HL-60 (cell line): ENCODE measurements around the gene EIF4A3.

Experiments used
- DNase-seq, 2 experiments: peaks; one replicate each; pipeline ENCODE4 v3.0.0-alpha.2; 2010 to 2020; ENCODE audit warnings: low read depth in 1 of 2, low spot score in 1 of 2
- H3K27ac ChIP-seq: fragments of 250-450 bp; sonication (Bioruptor Pico); replicated peaks from 2 replicates; pipeline ENCODE4 v1.5.1; 2020; ENCODE audit warnings: mild to moderate bottlenecking, moderate library complexity
- H3K27me3 ChIP-seq: fragments of 250-450 bp; sonication (Bioruptor Pico); 2 replicates; pipeline ENCODE4 v1.5.1; 2021; ENCODE audit warnings: mild to moderate bottlenecking, moderate library complexity; ENCODE audit not compliant: insufficient read depth, poor library complexity, severe bottlenecking
- H3K4me3 ChIP-seq: replicated peaks from 2 replicates; pipeline ENCODE4 v1.5.1; 2011; ENCODE audit warnings: mild to moderate bottlenecking, control low read depth, low read length; ENCODE audit not compliant: insufficient read depth
- GABPA ChIP-seq: IDR thresholded peaks from 2 replicates; pipeline ENCODE4 v1.6.1; 2012; ENCODE audit warnings: low read depth
- POLR2AphosphoS5 ChIP-seq: IDR thresholded peaks from 2 replicates; pipeline ENCODE4 v1.6.1; 2012; ENCODE audit warnings: low read depth
- SPI1 ChIP-seq: IDR thresholded peaks from 2 replicates; pipeline ENCODE4 v1.6.1; 2012; ENCODE audit warnings: low read depth, mild to moderate bottlenecking, borderline replicate concordance
- TF ChIP-seq, protein P1 (sequence below): IDR thresholded peaks from 2 replicates; pipeline ENCODE4 v1.6.1; 2012; ENCODE audit warnings: low read depth; ENCODE audit not compliant: insufficient replicate concordance
- TF ChIP-seq, protein P2 (sequence below): IDR thresholded peaks from one replicate; pipeline ENCODE4 v1.5.1; 2011; ENCODE audit warnings: low read length, control low read depth, inconsistent platforms; ENCODE audit not compliant: insufficient read depth

Gene EIF4A3

DNA sequence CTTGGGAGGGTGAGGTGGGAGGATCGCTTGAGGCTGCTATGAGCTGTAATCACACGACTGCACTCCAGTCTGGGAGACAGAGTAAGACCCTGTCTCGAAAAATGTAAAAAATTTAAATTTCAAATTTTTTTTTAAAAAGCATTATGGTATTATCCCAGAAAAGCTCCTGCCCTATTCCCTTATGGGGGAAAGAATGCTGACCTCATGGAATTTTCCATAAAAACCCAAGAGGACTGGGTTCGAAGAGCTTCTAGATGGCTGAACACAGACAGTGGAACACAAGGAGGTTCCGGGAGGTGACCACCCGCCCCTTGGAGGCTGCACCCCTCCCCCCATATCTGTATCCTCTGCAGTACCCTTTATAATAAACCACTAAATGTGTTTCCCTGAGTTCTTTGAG lies 4.0 kb downstream of the EIF4A3 start:
- H3K27ac ChIP-seq: no peak overlapping the region

DNA sequence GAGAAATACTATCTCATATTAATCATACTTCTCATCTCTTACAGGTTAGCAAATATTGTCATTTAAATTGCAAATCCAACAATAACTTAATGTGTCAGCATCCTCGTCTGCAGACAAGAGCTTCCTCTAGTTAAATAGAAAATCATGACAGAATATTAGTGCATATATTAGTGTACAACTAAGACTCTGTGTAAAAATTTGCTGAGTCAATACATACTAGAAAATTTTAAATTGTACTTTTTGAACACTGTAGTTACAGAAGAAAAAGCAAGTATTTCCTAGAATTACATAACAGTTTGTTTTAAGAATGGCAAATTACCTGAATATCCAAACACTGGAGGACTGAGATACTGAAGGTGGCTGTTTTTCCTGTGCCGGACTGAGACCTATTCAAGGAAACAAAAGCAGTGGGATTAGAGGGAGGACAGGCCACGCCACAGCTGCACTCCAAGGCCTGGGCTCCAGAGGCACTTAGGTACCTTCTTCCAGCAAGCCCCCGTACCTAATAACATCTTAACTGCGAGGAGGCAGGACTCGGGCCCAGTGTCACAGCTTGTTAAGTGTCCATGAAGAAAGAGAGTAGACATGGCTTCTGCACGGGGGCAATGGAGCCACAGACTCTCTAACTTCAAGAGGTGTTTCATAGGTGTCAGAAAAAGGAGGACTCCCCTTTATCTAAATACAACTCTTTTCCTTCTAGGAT lies 5.3 kb downstream of the EIF4A3 start:
- no peak overlapping the region for H3K27ac ChIP-seq
- no peak for DNase-seq
- no peaks in the 10 kb centered on the region for H3K27me3 ChIP-seq
- H3K4me3 ChIP-seq: no peak overlapping the region
- TF ChIP-seq GABPA (no peak), POLR2AphosphoS5 (no peak), SPI1 (no peak)
- TF ChIP-seq, protein P1, sequence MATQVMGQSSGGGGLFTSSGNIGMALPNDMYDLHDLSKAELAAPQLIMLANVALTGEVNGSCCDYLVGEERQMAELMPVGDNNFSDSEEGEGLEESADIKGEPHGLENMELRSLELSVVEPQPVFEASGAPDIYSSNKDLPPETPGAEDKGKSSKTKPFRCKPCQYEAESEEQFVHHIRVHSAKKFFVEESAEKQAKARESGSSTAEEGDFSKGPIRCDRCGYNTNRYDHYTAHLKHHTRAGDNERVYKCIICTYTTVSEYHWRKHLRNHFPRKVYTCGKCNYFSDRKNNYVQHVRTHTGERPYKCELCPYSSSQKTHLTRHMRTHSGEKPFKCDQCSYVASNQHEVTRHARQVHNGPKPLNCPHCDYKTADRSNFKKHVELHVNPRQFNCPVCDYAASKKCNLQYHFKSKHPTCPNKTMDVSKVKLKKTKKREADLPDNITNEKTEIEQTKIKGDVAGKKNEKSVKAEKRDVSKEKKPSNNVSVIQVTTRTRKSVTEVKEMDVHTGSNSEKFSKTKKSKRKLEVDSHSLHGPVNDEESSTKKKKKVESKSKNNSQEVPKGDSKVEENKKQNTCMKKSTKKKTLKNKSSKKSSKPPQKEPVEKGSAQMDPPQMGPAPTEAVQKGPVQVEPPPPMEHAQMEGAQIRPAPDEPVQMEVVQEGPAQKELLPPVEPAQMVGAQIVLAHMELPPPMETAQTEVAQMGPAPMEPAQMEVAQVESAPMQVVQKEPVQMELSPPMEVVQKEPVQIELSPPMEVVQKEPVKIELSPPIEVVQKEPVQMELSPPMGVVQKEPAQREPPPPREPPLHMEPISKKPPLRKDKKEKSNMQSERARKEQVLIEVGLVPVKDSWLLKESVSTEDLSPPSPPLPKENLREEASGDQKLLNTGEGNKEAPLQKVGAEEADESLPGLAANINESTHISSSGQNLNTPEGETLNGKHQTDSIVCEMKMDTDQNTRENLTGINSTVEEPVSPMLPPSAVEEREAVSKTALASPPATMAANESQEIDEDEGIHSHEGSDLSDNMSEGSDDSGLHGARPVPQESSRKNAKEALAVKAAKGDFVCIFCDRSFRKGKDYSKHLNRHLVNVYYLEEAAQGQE: no peak
- TF ChIP-seq, protein P2, sequence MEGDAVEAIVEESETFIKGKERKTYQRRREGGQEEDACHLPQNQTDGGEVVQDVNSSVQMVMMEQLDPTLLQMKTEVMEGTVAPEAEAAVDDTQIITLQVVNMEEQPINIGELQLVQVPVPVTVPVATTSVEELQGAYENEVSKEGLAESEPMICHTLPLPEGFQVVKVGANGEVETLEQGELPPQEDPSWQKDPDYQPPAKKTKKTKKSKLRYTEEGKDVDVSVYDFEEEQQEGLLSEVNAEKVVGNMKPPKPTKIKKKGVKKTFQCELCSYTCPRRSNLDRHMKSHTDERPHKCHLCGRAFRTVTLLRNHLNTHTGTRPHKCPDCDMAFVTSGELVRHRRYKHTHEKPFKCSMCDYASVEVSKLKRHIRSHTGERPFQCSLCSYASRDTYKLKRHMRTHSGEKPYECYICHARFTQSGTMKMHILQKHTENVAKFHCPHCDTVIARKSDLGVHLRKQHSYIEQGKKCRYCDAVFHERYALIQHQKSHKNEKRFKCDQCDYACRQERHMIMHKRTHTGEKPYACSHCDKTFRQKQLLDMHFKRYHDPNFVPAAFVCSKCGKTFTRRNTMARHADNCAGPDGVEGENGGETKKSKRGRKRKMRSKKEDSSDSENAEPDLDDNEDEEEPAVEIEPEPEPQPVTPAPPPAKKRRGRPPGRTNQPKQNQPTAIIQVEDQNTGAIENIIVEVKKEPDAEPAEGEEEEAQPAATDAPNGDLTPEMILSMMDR: no peak

More for the DNA sequence above, 4.0 kb downstream of the EIF4A3 start:
- TF ChIP-seq GABPA (no peak), POLR2AphosphoS5 (no peak), SPI1 (no peak)
- TF ChIP-seq, protein P1: no peak
- TF ChIP-seq, protein P2: no peak
- no peaks in the 10 kb centered on the region for H3K27me3 ChIP-seq
- no peak overlapping the region for H3K4me3 ChIP-seq
- no peak for DNase-seq

DNA sequence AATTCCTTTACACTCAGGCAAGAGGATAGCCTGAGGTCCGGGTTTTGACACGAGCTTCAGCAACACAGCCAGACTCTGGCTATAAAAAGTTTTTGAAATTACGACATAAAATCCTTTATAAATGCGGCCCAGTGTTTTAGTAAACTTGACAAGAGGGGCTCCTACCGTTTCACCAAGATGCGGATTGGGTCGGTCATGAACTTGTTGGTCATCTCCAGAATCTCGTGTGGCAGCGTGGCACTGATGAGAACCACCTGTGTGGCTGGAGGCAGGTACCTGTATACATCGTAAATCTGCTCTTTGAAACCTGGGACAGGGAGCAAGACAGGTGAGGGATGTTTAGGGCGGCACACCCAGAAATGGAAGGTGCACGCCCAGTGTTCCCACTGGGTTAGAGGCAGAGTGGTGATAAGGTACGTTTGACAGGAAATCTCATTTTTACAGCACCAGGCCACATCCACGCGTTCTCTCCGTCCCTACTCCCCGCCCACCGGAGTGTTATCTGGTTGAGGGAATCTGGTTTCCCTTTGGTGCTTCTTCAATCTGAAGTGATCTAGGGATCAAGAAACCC lies 8.0 kb downstream of the EIF4A3 start:
- no peak overlapping the region for H3K4me3 ChIP-seq
- DNase-seq: no peak
- TF ChIP-seq, protein P1: no peak
- TF ChIP-seq, protein P2: no peak
- no peak for TF ChIP-seq POLR2AphosphoS5
- no peak for TF ChIP-seq SPI1
- no peak for TF ChIP-seq GABPA

More for the DNA sequence above, 8.0 kb downstream of the EIF4A3 start:
- no peaks in the 10 kb centered on the region for H3K27me3 ChIP-seq
- no peak overlapping the region for H3K27ac ChIP-seq
